NCI-H446 treated with DMSO at 0.1 percent for 48 hours (cell line): Measurements from ENCODE around the gene DHRS1.
"Not testable (repeated sequence)": the region's sequence is repeated elsewhere in the genome, so short reads cannot be mapped to it uniquely, and the experiment has no call there.

Source experiments
- DNase-seq: peaks from one replicate; lab custom pipeline; 2025; lab: John Stamatoyannopoulos, UW

DHRS1 gene

GRCh38 chr14:24327914-24328313, 28.3 kb upstream of the DHRS1 start:
- DNase-seq = not testable (repeated sequence)

- DNase-seq = no peak
These were observed 27.7 kb upstream of the DHRS1 start for GRCh38 chr14:24327303-24327702.

DNA sequence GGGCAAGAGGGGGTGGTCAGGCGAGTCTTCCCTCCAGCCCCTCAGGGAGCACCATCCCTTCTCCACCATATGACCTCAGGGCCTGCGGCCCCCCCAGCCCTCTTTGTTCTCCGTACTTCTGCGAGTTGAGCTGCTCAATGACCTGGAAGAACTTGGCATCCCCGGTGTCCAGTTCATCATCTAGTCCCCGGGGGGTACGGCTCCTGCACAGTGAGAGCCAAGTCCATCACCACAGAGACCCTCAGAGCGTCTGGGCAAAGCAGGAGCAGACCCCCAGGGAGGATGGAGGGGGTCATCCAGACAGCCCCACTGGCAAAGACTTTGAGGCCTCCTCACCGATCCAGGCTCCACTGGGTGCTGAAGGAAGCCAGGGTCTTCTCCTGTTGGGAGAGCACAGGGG, 26.4 kb upstream of the DHRS1 start:
- no peak for DNase-seq

DNA sequence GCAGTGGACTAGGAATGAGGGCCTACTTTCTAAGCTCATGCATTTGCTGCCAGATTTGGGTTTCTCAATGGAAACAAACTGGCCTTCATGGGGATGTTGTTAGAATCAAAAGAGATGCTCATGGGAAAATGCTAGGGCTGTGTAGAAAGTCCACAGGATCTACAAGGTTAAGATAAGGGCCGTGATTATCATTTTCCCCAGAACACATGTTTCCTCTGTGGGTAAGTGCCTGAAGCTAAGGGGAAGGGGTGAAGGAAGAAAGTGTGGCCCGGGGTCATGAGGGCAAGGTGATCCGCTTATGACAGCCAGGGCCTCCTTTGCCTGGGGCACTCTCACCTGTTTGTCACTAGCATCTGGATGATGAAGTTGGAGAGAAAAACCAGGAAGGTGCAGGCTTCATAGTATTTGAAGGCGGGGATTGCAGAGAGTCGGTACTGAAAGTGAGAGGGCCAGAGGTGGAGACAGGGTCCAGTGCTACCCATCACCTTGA, 25.5 kb upstream of the DHRS1 start:
- DNase-seq = no peak

GRCh38 chr14:24324024-24324423, 24.4 kb upstream of the DHRS1 start:
- DNase-seq = no peak

DNA sequence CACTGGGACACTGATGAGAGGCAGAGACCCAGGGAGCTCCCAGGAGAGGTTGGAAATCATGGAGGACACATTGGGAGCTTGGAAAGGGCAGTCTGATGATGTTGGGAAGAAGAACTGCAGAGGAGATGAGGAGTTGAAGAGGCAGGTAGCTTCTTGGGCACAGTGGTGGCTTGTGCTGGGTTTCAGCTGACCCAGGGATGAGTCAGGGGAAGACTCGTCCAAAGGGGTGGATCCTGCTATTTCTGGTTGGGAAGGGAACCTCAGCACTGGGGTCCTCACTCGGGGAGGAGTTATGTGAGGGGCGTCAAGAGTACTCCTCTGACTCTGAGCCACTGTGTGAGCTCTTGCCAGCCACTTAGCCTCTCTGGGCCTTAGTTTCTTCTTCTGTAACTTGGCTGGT, 23.8 kb upstream of the DHRS1 start:
- DNase-seq = no peak

DNA sequence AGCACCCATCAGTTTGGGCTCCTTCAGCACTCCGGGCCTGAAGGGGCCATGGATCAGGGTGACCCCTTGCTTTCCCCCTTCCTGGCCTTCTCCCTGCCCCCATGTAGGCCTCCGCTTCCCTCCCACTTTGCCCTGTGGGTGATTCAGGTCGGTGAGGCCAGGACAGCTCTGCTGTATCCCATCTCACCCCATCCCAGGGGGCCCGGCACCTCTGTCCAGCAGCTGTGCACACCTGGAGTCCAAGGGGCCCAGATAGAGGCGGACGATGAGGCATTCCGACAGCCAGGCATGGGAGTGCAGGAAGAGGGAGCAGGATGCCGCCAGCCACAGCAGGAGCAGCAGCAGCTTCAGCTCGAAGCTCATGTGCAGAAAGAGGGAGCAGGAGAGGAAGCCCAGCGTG, 23.1 kb upstream of the DHRS1 start:
- DNase-seq = no peak

GRCh38 chr14:24321212-24321975, 21.8 kb upstream of the DHRS1 start:
- no peak for DNase-seq

DNA sequence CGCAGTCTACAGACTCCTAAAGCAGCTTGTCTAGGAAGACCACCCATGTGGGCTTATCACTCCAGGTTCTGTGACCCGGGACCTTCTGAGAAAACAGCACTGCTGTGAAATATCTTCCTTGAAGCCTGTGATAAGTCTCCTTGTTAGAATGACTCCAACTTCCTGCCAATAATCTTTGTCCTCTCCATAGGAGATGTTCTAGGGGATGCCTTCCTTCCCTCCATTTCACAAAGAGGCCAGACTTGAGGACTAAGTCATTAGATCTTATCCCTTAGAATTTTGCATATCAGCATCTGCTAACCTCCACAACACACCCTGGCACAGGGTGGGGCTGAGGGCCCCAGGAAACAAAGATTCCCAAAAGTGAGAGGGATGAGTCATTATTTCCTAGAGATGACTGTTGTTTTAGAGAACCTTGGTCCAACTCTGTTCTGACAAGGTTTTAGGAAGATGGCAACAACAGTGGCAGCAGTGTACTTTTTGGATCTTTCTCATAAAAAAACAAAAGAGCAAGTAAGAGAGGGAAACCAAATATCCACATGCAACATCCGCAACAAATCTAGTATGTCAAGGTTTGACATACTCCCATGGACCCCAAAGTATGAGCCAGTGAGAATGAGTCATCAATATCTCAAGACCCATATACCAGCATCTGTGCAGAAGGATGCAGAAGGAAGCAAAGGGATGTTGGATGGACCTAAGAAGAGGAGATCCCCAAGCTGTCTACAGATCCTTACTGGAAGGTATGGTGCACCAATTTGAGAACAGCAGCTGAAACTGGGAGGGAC, 17.8 kb upstream of the DHRS1 start:
- no peak for DNase-seq

GRCh38 chr14:24316597-24316950, 17.0 kb upstream of the DHRS1 start:
- DNase-seq = no peak

DNA sequence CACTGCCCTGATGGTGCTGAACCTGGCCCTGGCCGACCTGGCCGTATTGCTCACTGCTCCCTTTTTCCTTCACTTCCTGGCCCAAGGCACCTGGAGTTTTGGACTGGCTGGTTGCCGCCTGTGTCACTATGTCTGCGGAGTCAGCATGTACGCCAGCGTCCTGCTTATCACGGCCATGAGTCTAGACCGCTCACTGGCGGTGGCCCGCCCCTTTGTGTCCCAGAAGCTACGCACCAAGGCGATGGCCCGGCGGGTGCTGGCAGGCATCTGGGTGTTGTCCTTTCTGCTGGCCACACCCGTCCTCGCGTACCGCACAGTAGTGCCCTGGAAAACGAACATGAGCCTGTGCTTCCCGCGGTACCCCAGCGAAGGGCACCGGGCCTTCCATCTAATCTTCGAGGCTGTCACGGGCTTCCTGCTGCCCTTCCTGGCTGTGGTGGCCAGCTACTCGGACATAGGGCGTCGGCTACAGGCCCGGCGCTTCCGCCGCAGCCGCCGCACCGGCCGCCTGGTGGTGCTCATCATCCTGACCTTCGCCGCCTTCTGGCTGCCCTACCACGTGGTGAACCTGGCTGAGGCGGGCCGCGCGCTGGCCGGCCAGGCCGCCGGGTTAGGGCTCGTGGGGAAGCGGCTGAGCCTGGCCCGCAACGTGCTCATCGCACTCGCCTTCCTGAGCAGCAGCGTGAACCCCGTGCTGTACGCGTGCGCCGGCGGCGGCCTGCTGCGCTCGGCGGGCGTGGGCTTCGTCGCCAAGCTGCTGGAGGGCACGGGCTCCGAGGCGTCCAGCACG, 16.4 kb upstream of the DHRS1 start:
- DNase-seq = no peak

- DNase-seq = no peak
These were observed 15.7 kb upstream of the DHRS1 start for GRCh38 chr14:24315243-24315806.

- DNase-seq = no peak
These were observed 15.0 kb upstream of the DHRS1 start for GRCh38 chr14:24314377-24315193.

- no peak for DNase-seq
These were observed 14.3 kb upstream of the DHRS1 start for GRCh38 chr14:24313913-24314312.

GRCh38 chr14:24312736-24313507, 13.3 kb upstream of the DHRS1 start:
- no peak for DNase-seq

DNA sequence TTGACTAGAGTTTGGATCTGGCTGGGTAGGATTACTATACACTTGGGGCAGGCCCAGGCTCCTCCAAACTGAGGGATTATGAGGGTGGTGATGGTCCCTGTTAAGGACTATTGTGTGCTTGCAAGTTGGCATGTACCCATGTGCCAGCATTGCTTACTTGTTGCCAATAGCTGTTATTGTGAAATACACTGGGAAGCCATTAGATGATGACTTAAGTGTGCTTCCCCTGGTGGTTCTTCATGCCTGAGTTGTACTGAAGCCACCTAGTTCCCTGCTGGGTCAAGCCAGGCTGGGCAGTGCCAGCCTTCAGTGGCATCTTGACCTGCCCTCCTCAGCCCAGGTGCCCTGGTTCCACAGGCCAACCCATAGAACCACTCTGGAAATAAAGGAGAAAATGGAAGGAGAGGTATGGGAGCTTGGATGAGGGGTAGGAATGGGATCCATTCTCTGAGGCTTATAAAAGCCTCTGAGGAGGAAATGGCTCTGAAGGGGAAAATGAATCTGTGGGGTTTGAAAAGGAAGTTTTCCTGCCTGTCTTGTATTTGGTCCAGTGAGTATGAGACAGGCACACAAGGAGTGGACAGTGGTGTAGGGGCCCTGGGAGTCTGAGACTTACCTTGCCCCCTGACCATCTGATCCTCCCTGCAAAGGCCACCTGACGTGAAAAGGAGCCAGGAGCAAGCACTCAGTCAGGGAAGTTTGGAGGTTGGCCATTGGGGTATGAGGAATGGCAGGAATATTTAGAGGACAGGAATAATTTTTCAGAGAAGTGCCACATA, 12.4 kb upstream of the DHRS1 start:
- DNase-seq = no peak

GRCh38 chr14:24310646-24311604, 11.3 kb upstream of the DHRS1 start, which contains the start of gene LTB4R:
Gene LTB4R (plus strand): TSS chr14:24311502. CDS start chr14:24315652, 4,150 bp downstream.
- DNase-seq = no peak

DNA sequence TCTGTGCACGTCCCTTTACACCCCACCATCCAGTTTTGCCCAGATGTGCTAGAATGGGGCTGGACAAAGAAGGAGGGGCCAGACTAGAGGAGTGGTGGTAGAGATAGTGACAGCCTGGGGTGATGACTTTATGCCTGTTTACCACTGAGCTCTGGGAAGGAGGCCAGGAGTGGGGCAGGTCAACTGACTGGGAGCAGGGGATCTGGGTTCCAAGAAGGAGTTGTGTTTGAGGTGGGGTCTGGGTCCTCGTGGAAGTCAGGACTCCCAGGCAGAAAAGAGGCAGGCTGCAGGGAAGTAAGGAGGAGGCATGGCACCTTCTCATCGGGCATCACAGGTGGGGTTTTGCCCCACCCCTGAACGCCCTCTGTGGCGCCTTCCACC, 10.7 kb upstream of the DHRS1 start:
- DNase-seq = no peak
